Activated naive CD4-positive, alpha-beta T cell treated with anti-CD3 and anti-CD28 coated beads, Interleukin-2, amount 10 ng/mL, durations not matched to agents 7 days and 5 days (primary cell): Measurements from ENCODE around the gene TAF13.
"Not testable (repeated sequence)": the region's sequence is repeated elsewhere in the genome, so short reads cannot be mapped to it uniquely, and the experiment has no call there.

Source experiments
- CTCF ChIA-PET: fragments of 350-600 bp; sonication (Branson Sonifier 250); formaldehyde crosslinking; loops from one replicate; lab custom pipeline; 2021; ENCODE audit warnings: antibody characterized with exemption; lab: Charles Lee
- DNase-seq: peaks from one replicate; pipeline ENCODE4 v3.0.0-alpha.2; 2020
- H3K27ac Mint-ChIP-seq: one replicate; pipeline ENCODE4 v1.8.0; 2021; ENCODE audit warnings: mild to moderate bottlenecking, moderate library complexity, mixed read lengths
- H3K27me3 Mint-ChIP-seq: one replicate; pipeline ENCODE4 v1.8.0; 2021; ENCODE audit warnings: mild to moderate bottlenecking, mixed read lengths
- H3K36me3 Mint-ChIP-seq: one replicate; pipeline ENCODE4 v1.8.0; 2021; ENCODE audit warnings: mixed read lengths
- H3K4me1 Mint-ChIP-seq: one replicate; pipeline ENCODE4 v1.8.0; 2021; ENCODE audit warnings: mixed read lengths
- H3K4me3 Mint-ChIP-seq: one replicate; pipeline ENCODE4 v1.8.0; 2021; ENCODE audit warnings: mild to moderate bottlenecking, moderate library complexity, mixed read lengths
- H3K9me3 Mint-ChIP-seq: one replicate; pipeline ENCODE4 v1.8.0; 2021; ENCODE audit warnings: mixed read lengths

Gene TAF13

GRCh38 chr1:109050228-109050995 is 25.4 kb downstream of the TAF13 start:
- H3K4me1 Mint-ChIP-seq, result no peaks in the 10 kb centered on the region
- no peaks in the 10 kb centered on the region for H3K36me3 Mint-ChIP-seq
- peaks cover 12% of the 10 kb centered on the region for H3K27me3 Mint-ChIP-seq
- no peaks in the 10 kb centered on the region for H3K9me3 Mint-ChIP-seq
- H3K27ac Mint-ChIP-seq, result no peak overlapping the region
- CTCF ChIA-PET, result no interaction called here
- no peak for DNase-seq
- no peak overlapping the region for H3K4me3 Mint-ChIP-seq

- no peak overlapping the region for H3K4me3 Mint-ChIP-seq
- no peaks in the 10 kb centered on the region for H3K36me3 Mint-ChIP-seq
- no peaks in the 10 kb centered on the region for H3K9me3 Mint-ChIP-seq
- peaks cover 20% of the 10 kb centered on the region for H3K27me3 Mint-ChIP-seq
- DNase-seq, result no peak
- CTCF ChIA-PET, result no interaction called here
- H3K27ac Mint-ChIP-seq, result no peak overlapping the region
- H3K4me1 Mint-ChIP-seq, result no peaks in the 10 kb centered on the region
These were observed 27.5 kb downstream of the TAF13 start for GRCh38 chr1:109048335-109048734.

GRCh38 chr1:109047339-109047738 is 28.5 kb downstream of the TAF13 start:
- Mint-ChIP-seq H3K36me3 (no peaks in the 10 kb centered on the region), H3K4me1 (peaks cover 3% of the 10 kb centered on the region), H3K9me3 (no peaks in the 10 kb centered on the region), H3K27ac (no peak overlapping the region), H3K27me3 (peaks cover 14% of the 10 kb centered on the region), H3K4me3 (no peak overlapping the region)
- no peak for DNase-seq
- CTCF ChIA-PET, result no interaction called here

- H3K27me3 Mint-ChIP-seq, result peaks cover 14% of the 10 kb centered on the region
- DNase-seq, result no peak
- H3K4me3 Mint-ChIP-seq, result no peak overlapping the region
- no peak overlapping the region for H3K27ac Mint-ChIP-seq
- CTCF ChIA-PET, result no interaction called here
- H3K4me1 Mint-ChIP-seq, result peaks cover 4% of the 10 kb centered on the region
- no peaks in the 10 kb centered on the region for H3K9me3 Mint-ChIP-seq
- H3K36me3 Mint-ChIP-seq, result no peaks in the 10 kb centered on the region
These were observed 29.1 kb downstream of the TAF13 start for GRCh38 chr1:109046671-109047070.

- Mint-ChIP-seq H3K36me3 (no peaks in the 10 kb centered on the region), H3K27me3 (peaks cover 18% of the 10 kb centered on the region), H3K27ac (no peak overlapping the region), H3K4me1 (peaks cover 10% of the 10 kb centered on the region), H3K9me3 (no peaks in the 10 kb centered on the region), H3K4me3 (no peak overlapping the region)
- DNase-seq, result no peak
- CTCF ChIA-PET, result no interaction called here
These were observed 30.2 kb downstream of the TAF13 start for GRCh38 chr1:109045595-109045994.

- Mint-ChIP-seq H3K9me3 (no peaks in the 10 kb centered on the region), H3K4me3 (peak within 1 kb of the TSS; percentile 96), H3K27ac (peak within 1 kb of the TSS; percentile 93), H3K36me3 (no peaks in the 10 kb centered on the region), H3K4me1 (peaks cover 17% of the 10 kb centered on the region), H3K27me3 (peaks cover 18% of the 10 kb centered on the region)
- peak; percentile 97 for DNase-seq
- CTCF ChIA-PET, result interaction anchor here (0.9 to 1.4 kb wide), 4 partner anchors 34 to 71 kb away, joined by 3 read pairs; partner anchors contain the start of gene TAF13
These were observed 34.0 kb downstream of the TAF13 start, which contains the start of gene WDR47 for GRCh38 chr1:109041621-109042468. TSS of gene WDR47 (minus strand) at chr1:109042102. CDS start at chr1:109023512, 18,590 bp downstream.

- H3K27me3 Mint-ChIP-seq, result peaks cover 13% of the 10 kb centered on the region
- no peaks in the 10 kb centered on the region for H3K36me3 Mint-ChIP-seq
- H3K27ac Mint-ChIP-seq, result peak overlapping the region; percentile 93
- H3K9me3 Mint-ChIP-seq, result no peaks in the 10 kb centered on the region
- peak overlapping the region; percentile 96 for H3K4me3 Mint-ChIP-seq
- peaks cover 17% of the 10 kb centered on the region for H3K4me1 Mint-ChIP-seq
- DNase-seq, result peak; percentile 54
- CTCF ChIA-PET, result interaction anchor here (0.7 kb wide), 1 partner anchor 59 kb away, joined by 3 read pairs; no protein-coding TSS in a partner anchor
These were observed 34.7 kb downstream of the TAF13 start for GRCh38 chr1:109040989-109041620.

GRCh38 chr1:109040627-109040988 is 35.2 kb downstream of the TAF13 start:
- Mint-ChIP-seq H3K36me3 (no peaks in the 10 kb centered on the region), H3K4me3 (peak overlapping the region; percentile 96), H3K27me3 (peaks cover 13% of the 10 kb centered on the region), H3K4me1 (peaks cover 17% of the 10 kb centered on the region), H3K27ac (peak overlapping the region; percentile 93), H3K9me3 (no peaks in the 10 kb centered on the region)
- DNase-seq, result no peak
- CTCF ChIA-PET, result interaction anchor here (0.7 kb wide), 1 partner anchor 60 kb away, joined by 3 read pairs; no protein-coding TSS in a partner anchor

GRCh38 chr1:109034382-109034781 is 41.4 kb downstream of the TAF13 start:
- no peak for DNase-seq
- Mint-ChIP-seq H3K4me3 (no peak overlapping the region), H3K4me1 (no peaks in the 10 kb centered on the region), H3K27me3 (no peaks in the 10 kb centered on the region), H3K27ac (no peak overlapping the region), H3K9me3 (no peaks in the 10 kb centered on the region), H3K36me3 (no peaks in the 10 kb centered on the region)
- CTCF ChIA-PET, result no interaction called here

GRCh38 chr1:109029493-109029892 is 46.3 kb downstream of the TAF13 start:
- CTCF ChIA-PET, DNase-seq: not testable (repeated sequence)

GRCh38 chr1:109027841-109028240 is 48.0 kb downstream of the TAF13 start:
- no peaks in the 10 kb centered on the region for H3K27me3 Mint-ChIP-seq
- no peaks in the 10 kb centered on the region for H3K4me1 Mint-ChIP-seq
- no peak overlapping the region for H3K4me3 Mint-ChIP-seq

More at GRCh38 chr1:109029493-109029892, 46.3 kb downstream of the TAF13 start:
- not testable (repeated sequence) for H3K4me1 Mint-ChIP-seq, H3K36me3 Mint-ChIP-seq, H3K27ac Mint-ChIP-seq, H3K27me3 Mint-ChIP-seq, H3K9me3 Mint-ChIP-seq, H3K4me3 Mint-ChIP-seq

GRCh38 chr1:109025694-109026093 is 50.1 kb downstream of the TAF13 start:
- H3K4me3 Mint-ChIP-seq, result no peak overlapping the region
- H3K27me3 Mint-ChIP-seq, result no peaks in the 10 kb centered on the region
- H3K4me1 Mint-ChIP-seq, result no peaks in the 10 kb centered on the region
- CTCF ChIA-PET, result interaction anchor here (0.6 to 0.9 kb wide), 2 partner anchors 66 to 87 kb away, joined by 3 read pairs; a partner anchor contains a TSS
- no peaks in the 10 kb centered on the region for H3K9me3 Mint-ChIP-seq
- H3K27ac Mint-ChIP-seq, result no peak overlapping the region
- H3K36me3 Mint-ChIP-seq, result peaks cover 2% of the 10 kb centered on the region
- no peak for DNase-seq

More at GRCh38 chr1:109027841-109028240, 48.0 kb downstream of the TAF13 start:
- H3K9me3 Mint-ChIP-seq, result no peaks in the 10 kb centered on the region
- peaks cover 2% of the 10 kb centered on the region for H3K36me3 Mint-ChIP-seq
- CTCF ChIA-PET, result interaction anchor here (0.6 to 1.9 kb wide), 5 partner anchors 12 to 72 kb away, joined by 3 to 4 read pairs (median 4); no protein-coding TSS in a partner anchor
- DNase-seq, result no peak
- no peak overlapping the region for H3K27ac Mint-ChIP-seq

GRCh38 chr1:109024646-109025045 is 51.2 kb downstream of the TAF13 start:
- peak overlapping the region; percentile 29 for H3K27ac Mint-ChIP-seq

More at GRCh38 chr1:109024646-109025045, 51.2 kb downstream of the TAF13 start:
- CTCF ChIA-PET, result interaction anchor here (0.6 kb wide), 1 partner anchor 109 kb away, joined by 3 read pairs; no protein-coding TSS in a partner anchor
- H3K9me3 Mint-ChIP-seq, result no peaks in the 10 kb centered on the region
- H3K27me3 Mint-ChIP-seq, result no peaks in the 10 kb centered on the region
- no peak for DNase-seq
- peaks cover 3% of the 10 kb centered on the region for H3K36me3 Mint-ChIP-seq
- H3K4me1 Mint-ChIP-seq, result no peaks in the 10 kb centered on the region
- no peak overlapping the region for H3K4me3 Mint-ChIP-seq
